HEK293 (cell line): ENCODE measurements around the gene GRB7.

Source experiments
- CTCF ChIA-PET: fragments of 350-600 bp; formaldehyde crosslinking; extraction: SDS; loops from one replicate; lab custom pipeline; 2021; ENCODE audit warnings: antibody characterized with exemption; lab: Yijun Ruan, JAX
- POLR2A ChIA-PET: fragments of 300-600 bp; formaldehyde crosslinking; extraction: SDS; loops from one replicate; lab custom pipeline; 2020; ENCODE audit warnings: antibody characterized with exemption, inconsistent platforms; lab: Yijun Ruan, JAX
- H3K27ac ChIP-seq: fragments of 200-500 bp; sonication (Bioruptor generic); 2 replicates; pipeline ENCODE4 v1.5.1; 2014; ENCODE audit warnings: low read depth, low read length, control low read depth, inconsistent platforms; ENCODE audit errors: extremely low read depth
- H3K36me3 ChIP-seq, 2 experiments: fragments of 200-500 bp in 1 of 2; sonication (Bioruptor generic) in 1 of 2; 1 replicate in 1 of 2; 2 replicates in 1 of 2; pipeline ENCODE4 v1.5.1; 2014 to 2017; ENCODE audit warnings: inconsistent platforms in 2 of 2, low read length in 2 of 2; ENCODE audit not compliant: control insufficient read depth in 2 of 2, insufficient read depth in 1 of 2
- H3K4me1 ChIP-seq: fragments of 200-500 bp; sonication (Bioruptor generic); 2 replicates; pipeline ENCODE4 v1.5.1; 2014; ENCODE audit warnings: mild to moderate bottlenecking, low read length, inconsistent platforms; ENCODE audit not compliant: control insufficient read depth, insufficient read depth
- H3K4me3 ChIP-seq: 2 replicates; pipeline ENCODE4 v1.5.1; 2011; ENCODE audit warnings: low read depth, mild to moderate bottlenecking, control low read depth, low read length, moderate library complexity
- H3K9me3 ChIP-seq: fragments of 200-500 bp; sonication (Bioruptor generic); 2 replicates; pipeline ENCODE4 v1.5.1; 2014; ENCODE audit warnings: low read depth, low read length, inconsistent platforms; ENCODE audit not compliant: control insufficient read depth, insufficient read depth
- GLI2 ChIP-seq: fragments of 450-650 bp; formaldehyde crosslinking; IDR thresholded peaks from 2 replicates; pipeline ENCODE4; 2017; ENCODE audit warnings: missing biosample characterization, missing genetic modification characterization, low read depth, borderline replicate concordance
- GLIS1 ChIP-seq: fragments of 450-650 bp; formaldehyde crosslinking; IDR thresholded peaks from 2 replicates; pipeline ENCODE4 v1.5.1; 2016; ENCODE audit warnings: missing biosample characterization, missing genetic modification characterization
- KLF1 ChIP-seq: fragments of 450-650 bp; formaldehyde crosslinking; IDR thresholded peaks from 2 replicates; pipeline ENCODE4 v1.5.1; 2016; ENCODE audit warnings: missing biosample characterization, missing genetic modification characterization
- PRDM1 ChIP-seq: fragments of 450-650 bp; formaldehyde crosslinking; IDR thresholded peaks from 2 replicates; pipeline ENCODE4; 2016; ENCODE audit warnings: missing biosample characterization, missing genetic modification characterization
- SCRT2 ChIP-seq: fragments of 450-650 bp; formaldehyde crosslinking; IDR thresholded peaks from 2 replicates; pipeline ENCODE4 v1.5.1; 2016; ENCODE audit warnings: missing biosample characterization, missing genetic modification characterization
- SP2 ChIP-seq: fragments of 450-650 bp; formaldehyde crosslinking; IDR thresholded peaks from 2 replicates; pipeline ENCODE4 v1.5.1; 2016; ENCODE audit warnings: missing biosample characterization, missing genetic modification characterization
- SP3 ChIP-seq: fragments of 450-650 bp; formaldehyde crosslinking; IDR thresholded peaks from 2 replicates; pipeline ENCODE4 v1.5.1; 2016; ENCODE audit warnings: missing biosample characterization, missing genetic modification characterization
- WT1 ChIP-seq: fragments of 450-650 bp; formaldehyde crosslinking; IDR thresholded peaks from 2 replicates; pipeline ENCODE4 v1.5.1; 2016; ENCODE audit warnings: missing biosample characterization, missing genetic modification characterization
- YY1 ChIP-seq: fragments of 450-650 bp; formaldehyde crosslinking; IDR thresholded peaks from 2 replicates; pipeline ENCODE4 v1.5.1; 2018; ENCODE audit warnings: missing biosample characterization, missing genetic modification characterization
- ZBTB20 ChIP-seq: fragments of 450-650 bp; formaldehyde crosslinking; IDR thresholded peaks from 2 replicates; pipeline ENCODE4 v1.5.1; 2016; ENCODE audit warnings: missing biosample characterization, missing genetic modification characterization
- ZBTB21 ChIP-seq: fragments of 450-650 bp; formaldehyde crosslinking; IDR thresholded peaks from 2 replicates; pipeline ENCODE4 v1.5.1; 2017; ENCODE audit warnings: missing biosample characterization, missing genetic modification characterization
- ZBTB7A ChIP-seq: fragments of 450-650 bp; formaldehyde crosslinking; IDR thresholded peaks from 2 replicates; pipeline ENCODE4 v1.5.1; 2016; ENCODE audit warnings: low read depth, missing biosample characterization, missing genetic modification characterization
- ZNF155 ChIP-seq: fragments of 450-650 bp; formaldehyde crosslinking; IDR thresholded peaks from 2 replicates; pipeline ENCODE4 v1.5.1; 2016; ENCODE audit warnings: missing biosample characterization, missing genetic modification characterization
- ZNF174 ChIP-seq: fragments of 450-650 bp; formaldehyde crosslinking; IDR thresholded peaks from 2 replicates; pipeline ENCODE4 v1.5.0; 2017; ENCODE audit warnings: missing biosample characterization, mild to moderate bottlenecking, missing genetic modification characterization
- ZNF239 ChIP-seq: fragments of 450-650 bp; formaldehyde crosslinking; IDR thresholded peaks from 2 replicates; pipeline ENCODE4 v1.5.1; 2016; ENCODE audit warnings: missing biosample characterization, missing genetic modification characterization
- ZNF24 ChIP-seq: fragments of 450-650 bp; formaldehyde crosslinking; IDR thresholded peaks from 2 replicates; pipeline ENCODE4 v1.5.1; 2016; ENCODE audit warnings: missing biosample characterization, missing genetic modification characterization
- ZNF335 ChIP-seq: fragments of 450-650 bp; formaldehyde crosslinking; conservative IDR thresholded peaks from 2 replicates; pipeline ENCODE4 v1.5.1; 2016; ENCODE audit warnings: missing biosample characterization, missing genetic modification characterization
- ZNF391 ChIP-seq: fragments of 450-650 bp; formaldehyde crosslinking; IDR thresholded peaks from 2 replicates; pipeline ENCODE4 v1.5.1; 2016; ENCODE audit warnings: low read depth, missing biosample characterization, missing genetic modification characterization, borderline replicate concordance
- ZNF571 ChIP-seq: fragments of 450-650 bp; formaldehyde crosslinking; IDR thresholded peaks from 2 replicates; pipeline ENCODE4 v1.5.0; 2017; ENCODE audit warnings: missing biosample characterization, missing genetic modification characterization
- ZXDB ChIP-seq: fragments of 450-650 bp; formaldehyde crosslinking; IDR thresholded peaks from 2 replicates; pipeline ENCODE4 v1.5.1; 2016; ENCODE audit warnings: missing biosample characterization, missing genetic modification characterization
- TF ChIP-seq, protein P1 (sequence below): fragments of 450-650 bp; formaldehyde crosslinking; IDR thresholded peaks from 2 replicates; pipeline ENCODE4 v1.5.1; 2016; ENCODE audit warnings: missing biosample characterization, missing genetic modification characterization
- TF ChIP-seq, protein P2 (sequence below): fragments of 450-650 bp; formaldehyde crosslinking; IDR thresholded peaks from 2 replicates; pipeline ENCODE4 v1.5.1; 2017; ENCODE audit warnings: missing biosample characterization, missing genetic modification characterization

GRB7 gene

DNA sequence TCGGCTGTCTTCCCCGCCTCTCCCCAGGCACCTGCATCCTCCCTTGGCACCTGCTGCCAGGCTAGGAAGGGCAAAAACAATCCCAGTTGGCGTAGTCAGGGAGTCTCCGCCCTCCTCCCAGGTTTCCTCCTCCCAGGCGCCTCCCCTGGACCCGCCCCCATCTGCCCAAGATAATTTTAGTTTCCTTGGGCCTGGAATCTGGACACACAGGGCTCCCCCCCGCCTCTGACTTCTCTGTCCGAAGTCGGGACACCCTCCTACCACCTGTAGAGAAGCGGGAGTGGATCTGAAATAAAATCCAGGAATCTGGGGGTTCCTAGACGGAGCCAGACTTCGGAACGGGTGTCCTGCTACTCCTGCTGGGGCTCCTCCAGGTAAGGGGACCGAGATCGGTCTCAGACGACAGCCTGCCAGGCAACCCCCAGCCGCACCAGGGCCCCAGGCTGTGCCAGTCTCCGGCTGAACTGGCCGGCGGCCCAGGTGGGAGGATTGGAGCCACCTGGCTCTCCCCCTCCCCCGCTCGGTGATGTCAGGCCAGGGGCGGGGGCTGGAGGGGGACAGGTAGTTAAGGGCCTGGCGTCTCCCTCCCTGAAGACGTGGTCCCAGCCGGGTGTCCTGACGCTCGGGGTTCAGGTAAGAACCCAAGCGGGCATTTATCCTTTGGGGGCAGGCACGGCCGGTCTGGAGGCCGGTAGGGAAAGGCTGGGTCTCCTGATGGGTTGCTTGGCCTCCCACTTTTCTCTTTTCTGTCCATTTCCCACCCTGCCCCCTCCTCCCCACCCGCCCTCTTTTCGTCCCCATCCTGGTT lies at the start of gene GRB7:
TSS of gene GRB7 (plus strand) at position 179 of the 808 bp plus-strand sequence. CDS start 4,364 bp downstream, outside the sequence.
- H3K4me1 ChIP-seq = peaks cover 24% of the 10 kb centered on the region
- no peaks in the 10 kb centered on the region; a peak in 1 of 3 replicates for H3K36me3 ChIP-seq
- TF ChIP-seq WT1 (tag by site-specific recombination) = 0 out of 2 replicates have a peak, but pooled peaks have one; percentile 46
- peak; percentile 43 for TF ChIP-seq SP2
- TF ChIP-seq, protein P1, sequence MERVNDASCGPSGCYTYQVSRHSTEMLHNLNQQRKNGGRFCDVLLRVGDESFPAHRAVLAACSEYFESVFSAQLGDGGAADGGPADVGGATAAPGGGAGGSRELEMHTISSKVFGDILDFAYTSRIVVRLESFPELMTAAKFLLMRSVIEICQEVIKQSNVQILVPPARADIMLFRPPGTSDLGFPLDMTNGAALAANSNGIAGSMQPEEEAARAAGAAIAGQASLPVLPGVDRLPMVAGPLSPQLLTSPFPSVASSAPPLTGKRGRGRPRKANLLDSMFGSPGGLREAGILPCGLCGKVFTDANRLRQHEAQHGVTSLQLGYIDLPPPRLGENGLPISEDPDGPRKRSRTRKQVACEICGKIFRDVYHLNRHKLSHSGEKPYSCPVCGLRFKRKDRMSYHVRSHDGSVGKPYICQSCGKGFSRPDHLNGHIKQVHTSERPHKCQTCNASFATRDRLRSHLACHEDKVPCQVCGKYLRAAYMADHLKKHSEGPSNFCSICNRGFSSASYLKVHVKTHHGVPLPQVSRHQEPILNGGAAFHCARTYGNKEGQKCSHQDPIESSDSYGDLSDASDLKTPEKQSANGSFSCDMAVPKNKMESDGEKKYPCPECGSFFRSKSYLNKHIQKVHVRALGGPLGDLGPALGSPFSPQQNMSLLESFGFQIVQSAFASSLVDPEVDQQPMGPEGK = 0 out of 2 replicates have a peak, but pooled peaks have one; percentile 16
- no peak for TF ChIP-seq ZNF174
- TF ChIP-seq SCRT2 (tag by site-specific recombination) = 0 out of 2 replicates have a peak, but pooled peaks have one; percentile 18
- TF ChIP-seq KLF1 (tag by site-specific recombination) = peak; percentile 76
- no peak for TF ChIP-seq ZNF391 (tag by site-specific recombination)
- CTCF ChIA-PET = interaction anchor here (1.8 kb wide), 1 partner anchor 117 kb away, joined by 8 read pairs; no protein-coding TSS in a partner anchor
- POLR2A ChIA-PET = interaction anchor here (1.9 kb wide), 1 partner anchor 8 kb away, joined by 15 read pairs; the partner anchor contains the start of gene MIEN1
- H3K4me3 ChIP-seq = peak within 1 kb of the TSS; percentile 51
- peak within 1 kb of the TSS; percentile 66; the same call in 1 of the 2 replicates for H3K27ac ChIP-seq
- no peaks in the 10 kb centered on the region for H3K9me3 ChIP-seq

DNA sequence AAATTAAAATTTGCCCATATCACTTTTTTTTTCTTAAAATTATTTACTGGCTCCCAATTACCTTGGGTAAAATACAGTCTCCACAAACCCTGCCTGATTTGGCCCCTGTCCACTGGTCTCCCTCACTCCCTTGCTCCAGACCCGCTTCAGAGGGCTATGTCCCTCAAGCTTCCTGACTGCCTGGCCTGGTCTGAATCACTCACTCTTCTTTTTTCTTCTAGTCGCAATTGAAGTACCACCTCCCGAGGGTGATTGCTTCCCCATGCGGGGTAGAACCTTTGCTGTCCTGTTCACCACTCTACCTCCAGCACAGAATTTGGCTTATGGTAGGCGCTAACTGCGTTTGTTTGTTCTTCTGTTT lies 49.3 kb upstream of the GRB7 start:
- peak overlapping the region; percentile 97 for H3K27ac ChIP-seq

DNA sequence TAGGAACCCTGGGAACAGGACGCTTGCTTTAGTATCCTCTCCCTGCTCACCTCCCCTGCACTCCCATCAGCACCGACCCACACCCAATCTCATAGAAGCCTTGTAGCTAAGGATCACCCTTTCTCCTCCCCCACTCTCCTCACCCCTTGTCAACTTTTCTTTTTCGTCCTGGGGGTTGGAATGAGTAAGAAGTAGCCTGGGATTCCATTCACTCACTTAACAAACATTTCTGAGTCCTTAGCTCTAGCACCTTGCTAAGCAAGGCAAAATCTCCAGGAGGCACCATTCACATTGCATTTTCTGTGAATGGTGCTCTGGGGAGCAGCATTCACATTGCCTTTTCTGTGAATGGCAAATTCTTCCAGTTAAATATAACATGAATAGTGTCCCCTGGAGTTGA lies 48.8 kb upstream of the GRB7 start:
- ChIA-PET CTCF (interaction anchor here (0.7 to 3.2 kb wide), 8 partner anchors 11 to 338 kb away, joined by 3 to 11 read pairs (median 4); partner anchors contain the start of genes ERBB2 and MIEN1), POLR2A (interaction anchor here (1.5 to 4.1 kb wide), 2 partner anchors 11 to 67 kb away, joined by 5 to 42 read pairs; partner anchors contain the start of gene ERBB2)
- H3K27ac ChIP-seq = peak overlapping the region; percentile 97; the same call in 1 of the 2 replicates

More for the DNA sequence above, 49.3 kb upstream of the GRB7 start:
- TF ChIP-seq ZXDB (tag by site-specific recombination) (no peak), ZBTB20 (0 out of 2 replicates have a peak, but pooled peaks have one; percentile 14), ZNF335 (tag by site-specific recombination) (peak; percentile 70)
- Histone ChIP-seq H3K9me3 (no peaks in the 10 kb centered on the region), H3K4me3 (peak overlapping the region; percentile 81), H3K4me1 (0 out of 2 replicates have a peak, but pooled peaks cover 7% of the 10 kb centered on the region), H3K36me3 (peaks cover 0 to 3% of the 10 kb centered on the region in 2 experiments; a peak in 2 of 3 replicates)
- POLR2A ChIA-PET = interaction anchor here (0.7 to 4.1 kb wide), 19 partner anchors 9 to 463 kb away, joined by 3 to 42 read pairs (median 4); partner anchors contain the start of genes ERBB2, MIEN1, PSMD3 and STAC2
- CTCF ChIA-PET = interaction anchor here (0.7 to 3.2 kb wide), 9 partner anchors 11 to 338 kb away, joined by 3 to 11 read pairs (median 4); partner anchors contain the start of gene ERBB2

More for the DNA sequence above, 48.8 kb upstream of the GRB7 start:
- Histone ChIP-seq H3K36me3 (peaks cover 0 to 3% of the 10 kb centered on the region in 2 experiments; a peak in 2 of 3 replicates), H3K9me3 (no peaks in the 10 kb centered on the region), H3K4me1 (0 out of 2 replicates have a peak, but pooled peaks cover 7% of the 10 kb centered on the region), H3K4me3 (peak overlapping the region; percentile 81)
- TF ChIP-seq GLI2 (tag by site-specific recombination) (no peak), ZBTB21 (tag by site-specific recombination) (no peak), ZNF571 (no peak), PRDM1 (tag by site-specific recombination) (peak; percentile 24; the same call in 1 of the 2 replicates), GLIS1 (tag by site-specific recombination) (no peak), SP3 (tag by site-specific recombination) (no peak), ZBTB7A (tag by site-specific recombination) (no peak), ZNF239 (tag by site-specific recombination) (no peak), ZNF24 (tag by site-specific recombination) (no peak), ZNF155 (no peak), YY1 (tag by site-specific recombination) (no peak)
- TF ChIP-seq, protein P2, sequence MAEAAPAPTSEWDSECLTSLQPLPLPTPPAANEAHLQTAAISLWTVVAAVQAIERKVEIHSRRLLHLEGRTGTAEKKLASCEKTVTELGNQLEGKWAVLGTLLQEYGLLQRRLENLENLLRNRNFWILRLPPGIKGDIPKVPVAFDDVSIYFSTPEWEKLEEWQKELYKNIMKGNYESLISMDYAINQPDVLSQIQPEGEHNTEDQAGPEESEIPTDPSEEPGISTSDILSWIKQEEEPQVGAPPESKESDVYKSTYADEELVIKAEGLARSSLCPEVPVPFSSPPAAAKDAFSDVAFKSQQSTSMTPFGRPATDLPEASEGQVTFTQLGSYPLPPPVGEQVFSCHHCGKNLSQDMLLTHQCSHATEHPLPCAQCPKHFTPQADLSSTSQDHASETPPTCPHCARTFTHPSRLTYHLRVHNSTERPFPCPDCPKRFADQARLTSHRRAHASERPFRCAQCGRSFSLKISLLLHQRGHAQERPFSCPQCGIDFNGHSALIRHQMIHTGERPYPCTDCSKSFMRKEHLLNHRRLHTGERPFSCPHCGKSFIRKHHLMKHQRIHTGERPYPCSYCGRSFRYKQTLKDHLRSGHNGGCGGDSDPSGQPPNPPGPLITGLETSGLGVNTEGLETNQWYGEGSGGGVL (tag by site-specific recombination) = peak; percentile 23; the same call in 1 of the 2 replicates
- TF ChIP-seq, all 188 proteins: peak for 2
